Gastroesophageal sphincter (tissue), 4 donors: ENCODE results near the gene ADAMTS14. TPM values are rescaled to one million over a fixed set of nuclear protein-coding genes. Genes with fewer than 3 reads are reported as not detected.

Experiments used
- ATAC-seq: fragments of 150-250 bp; one replicate; pipeline ENCODE4 v1.9.1; 2016; ENCODE audit warnings: mild to moderate bottlenecking, moderate library complexity
- H3K27ac ChIP-seq, 4 donors: fragments of 200-600 bp; sonication (generic) in 3 of 4; 1 replicate in 3 of 4; 2 replicates in 1 of 4; pipeline ENCODE4 v1.5.1; 2016 to 2019
- H3K27me3 ChIP-seq: fragments of 200-600 bp; sonication (generic); one replicate; pipeline ENCODE4 v1.5.1; 2019
- H3K36me3 ChIP-seq, 2 donors: fragments of 200-600 bp; sonication (generic); one replicate each; pipeline ENCODE4 v1.5.1; 2019; ENCODE audit warnings: control low read depth in 1 of 2
- H3K4me1 ChIP-seq, 3 donors: fragments of 200-600 bp; sonication (generic); 1 replicate in 2 of 3; 2 replicates in 1 of 3; pipeline ENCODE4 v1.5.1; 2016 to 2019; ENCODE audit warnings: control low read depth in 2 of 3
- H3K4me3 ChIP-seq, 2 donors: fragments of 200-600 bp; sonication (generic); one replicate each; pipeline ENCODE4 v1.5.1; 2019; ENCODE audit warnings: mild to moderate bottlenecking in 1 of 2, moderate library complexity in 1 of 2
- H3K9me3 ChIP-seq, 3 donors: fragments of 200-600 bp; sonication (generic); one replicate each; pipeline ENCODE4 v1.5.1; 2017 to 2019; ENCODE audit warnings: control low read depth in 2 of 3
- EP300 ChIP-seq: sonication (generic); formaldehyde crosslinking; IDR thresholded peaks from one replicate; pipeline ENCODE4 v1.6.1; 2017; ENCODE audit warnings: antibody characterized with exemption, mild to moderate bottlenecking
- POLR2A ChIP-seq, 2 donors: fragments of 450-650 bp; IDR thresholded peaks; one replicate each; pipeline ENCODE4 v1.6.1; 2017; ENCODE audit warnings: antibody characterized with exemption in 2 of 2, mild to moderate bottlenecking in 2 of 2, moderate library complexity in 1 of 2
- POLR2AphosphoS5 ChIP-seq: sonication (generic); formaldehyde crosslinking; IDR thresholded peaks from one replicate; pipeline ENCODE4 v1.6.1; 2017; ENCODE audit warnings: antibody characterized with exemption
- WGBS, 2 donors: methylation state at CpG; one replicate each; pipeline ENCODE4 v1.1.5; 2018; ENCODE audit warnings: low coverage in 1 of 2; 5-methylcytosine and 5-hydroxymethylcytosine counted together
- total RNA-seq, 4 donors: library from RNA; depleted of rRNA; stranded (reverse); fragments of >200 nt; gene quantifications; one replicate each; pipeline ENCODE4 v1.1.0, GENCODE V29; 2016
- TF ChIP-seq, protein P1 (sequence below), 4 experiments: fragments of 200-600 bp in 2 of 4; fragments of 450-650 bp in 2 of 4; sonication (generic) in 1 of 4; IDR thresholded peaks; one replicate each; pipeline ENCODE4 v1.5.1; 2017 to 2019; ENCODE audit warnings: antibody characterized with exemption in 4 of 4, mild to moderate bottlenecking in 2 of 4, moderate library complexity in 2 of 4

Gene ADAMTS14
- total RNA-seq, 4 donors from 2014 or later = 0.04 to 0.27 TPM; not detected in 2

DNA sequence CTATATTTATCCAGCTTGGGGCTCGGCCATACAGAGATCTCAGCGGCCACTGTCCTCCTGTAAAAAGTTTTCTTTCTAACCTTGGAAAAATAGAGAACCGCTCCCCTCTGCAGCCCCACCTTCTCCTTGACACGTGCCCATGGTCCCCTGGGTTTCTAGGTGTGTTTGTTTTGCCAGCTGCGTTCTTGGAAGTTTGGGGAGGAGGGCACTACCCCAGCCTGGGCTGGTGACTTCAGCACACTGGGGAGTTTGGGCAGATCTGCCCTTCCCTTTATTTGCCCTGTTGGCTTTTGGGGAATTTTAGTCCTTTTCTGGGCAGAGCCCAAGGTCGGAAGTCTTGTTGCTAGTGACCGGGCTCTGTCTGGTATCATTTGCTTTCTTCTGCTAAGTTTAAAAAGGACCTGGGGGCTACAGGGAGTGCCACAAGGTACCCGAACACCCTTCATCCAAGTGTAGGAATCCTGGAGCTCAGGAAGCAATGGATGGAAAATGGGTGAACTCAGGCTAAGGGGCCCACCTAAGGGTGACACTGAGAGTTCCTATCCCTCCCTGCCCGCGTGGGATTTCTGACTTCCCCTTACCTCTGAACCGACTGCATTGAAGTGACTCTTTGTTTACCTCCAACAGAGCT is 1.7 kb downstream of the ADAMTS14 start:
- 63 to 87% methylated on average over 4 to 7 of the region's 11 CpGs for WGBS, 2 donors
- Histone ChIP-seq H3K27me3 (peaks cover 64% of the 10 kb centered on the region), H3K9me3 (no peaks in the 10 kb centered on the region), H3K4me1 (peaks cover 0 to 24% (median 11%) of the 10 kb centered on the region in 3 donors), H3K27ac (no peak overlapping the region), H3K4me3 (no peak overlapping the region), H3K36me3 (no peaks in the 10 kb centered on the region)
- no peak for TF ChIP-seq POLR2A (IDR thresholded peaks at IDR 0.05)
- TF ChIP-seq POLR2AphosphoS5 = no peak
- no peak for TF ChIP-seq EP300
- TF ChIP-seq, protein P1, sequence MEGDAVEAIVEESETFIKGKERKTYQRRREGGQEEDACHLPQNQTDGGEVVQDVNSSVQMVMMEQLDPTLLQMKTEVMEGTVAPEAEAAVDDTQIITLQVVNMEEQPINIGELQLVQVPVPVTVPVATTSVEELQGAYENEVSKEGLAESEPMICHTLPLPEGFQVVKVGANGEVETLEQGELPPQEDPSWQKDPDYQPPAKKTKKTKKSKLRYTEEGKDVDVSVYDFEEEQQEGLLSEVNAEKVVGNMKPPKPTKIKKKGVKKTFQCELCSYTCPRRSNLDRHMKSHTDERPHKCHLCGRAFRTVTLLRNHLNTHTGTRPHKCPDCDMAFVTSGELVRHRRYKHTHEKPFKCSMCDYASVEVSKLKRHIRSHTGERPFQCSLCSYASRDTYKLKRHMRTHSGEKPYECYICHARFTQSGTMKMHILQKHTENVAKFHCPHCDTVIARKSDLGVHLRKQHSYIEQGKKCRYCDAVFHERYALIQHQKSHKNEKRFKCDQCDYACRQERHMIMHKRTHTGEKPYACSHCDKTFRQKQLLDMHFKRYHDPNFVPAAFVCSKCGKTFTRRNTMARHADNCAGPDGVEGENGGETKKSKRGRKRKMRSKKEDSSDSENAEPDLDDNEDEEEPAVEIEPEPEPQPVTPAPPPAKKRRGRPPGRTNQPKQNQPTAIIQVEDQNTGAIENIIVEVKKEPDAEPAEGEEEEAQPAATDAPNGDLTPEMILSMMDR (IDR thresholded peaks at IDR 0.05) = no peak
- ATAC-seq = no peak

DNA sequence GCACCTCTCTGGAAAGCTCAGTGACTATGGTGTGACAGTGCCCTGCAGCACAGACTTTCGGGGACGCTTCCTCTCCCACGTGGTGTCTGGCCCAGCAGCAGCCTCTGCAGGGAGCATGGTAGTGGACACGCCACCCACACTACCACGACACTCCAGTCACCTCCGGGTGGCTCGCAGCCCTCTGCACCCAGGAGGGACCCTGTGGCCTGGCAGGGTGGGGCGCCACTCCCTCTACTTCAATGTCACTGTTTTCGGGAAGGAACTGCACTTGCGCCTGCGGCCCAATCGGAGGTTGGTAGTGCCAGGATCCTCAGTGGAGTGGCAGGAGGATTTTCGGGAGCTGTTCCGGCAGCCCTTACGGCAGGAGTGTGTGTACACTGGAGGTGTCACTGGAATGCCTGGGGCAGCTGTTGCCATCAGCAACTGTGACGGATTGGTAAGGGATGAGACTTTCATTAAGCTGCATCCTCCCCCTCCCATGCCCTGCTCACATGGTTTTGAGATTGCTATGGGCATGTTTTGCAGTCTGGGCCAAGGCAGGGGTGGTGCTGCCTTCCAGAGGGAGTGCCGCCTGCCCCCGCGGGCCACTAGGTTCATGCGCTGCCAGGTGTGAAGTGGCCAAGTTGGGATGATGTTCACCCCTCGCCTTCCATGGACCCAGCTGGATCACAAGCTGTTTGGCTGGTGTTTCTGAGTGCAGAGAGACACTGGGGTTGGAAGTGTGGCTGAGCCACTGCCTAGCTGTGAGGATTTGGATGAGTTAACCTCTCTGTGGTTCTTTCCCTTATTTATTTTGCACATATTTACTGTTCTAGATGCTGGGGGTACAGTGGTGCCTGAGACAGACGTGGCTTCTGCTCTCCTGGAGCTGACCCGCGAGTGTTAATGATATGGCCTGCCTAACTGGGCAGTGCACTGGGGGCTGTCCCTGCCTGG is 2.5 kb downstream of the ADAMTS14 start:
- H3K27me3 ChIP-seq = peaks cover 64% of the 10 kb centered on the region
- ATAC-seq = no peak
- H3K4me3 ChIP-seq = no peak overlapping the region
- H3K9me3 ChIP-seq = no peaks in the 10 kb centered on the region
- H3K36me3 ChIP-seq = no peaks in the 10 kb centered on the region
- 94% methylated on average over 4 of the region's 24 CpGs; no CpG with 5 or more reads in 1 of the 2 donors for WGBS, 2 donors
- H3K27ac ChIP-seq = no peak overlapping the region
- TF ChIP-seq POLR2A (IDR thresholded peaks at IDR 0.05) (no peak), EP300 (no peak), POLR2AphosphoS5 (no peak)
- TF ChIP-seq, protein P1 (IDR thresholded peaks at IDR 0.05) = no peak
- H3K4me1 ChIP-seq = peaks cover 0 to 24% (median 11%) of the 10 kb centered on the region in 3 donors

GRCh38 chr10:70675496-70676161 is 3.3 kb downstream of the ADAMTS14 start:
- ATAC-seq = no peak
- no peaks in the 10 kb centered on the region for H3K9me3 ChIP-seq
- H3K27me3 ChIP-seq = peaks cover 58% of the 10 kb centered on the region
- TF ChIP-seq, protein P1 (IDR thresholded peaks at IDR 0.05) = no peak
- no peak for TF ChIP-seq POLR2AphosphoS5
- no peak for TF ChIP-seq POLR2A (IDR thresholded peaks at IDR 0.05)
- TF ChIP-seq EP300 = no peak
- H3K36me3 ChIP-seq = no peaks in the 10 kb centered on the region
- H3K4me3 ChIP-seq = no peak overlapping the region
- H3K4me1 ChIP-seq = peaks cover 0 to 24% (median 11%) of the 10 kb centered on the region in 3 donors
- 63 to 72% methylated on average over 2 to 10 of the region's 14 CpGs for WGBS, 2 donors
- H3K27ac ChIP-seq = no peak overlapping the region

- Histone ChIP-seq H3K36me3 (no peaks in the 10 kb centered on the region), H3K27ac (no peak overlapping the region), H3K4me1 (peaks cover 0 to 24% (median 11%) of the 10 kb centered on the region in 3 donors), H3K27me3 (peaks cover 57% of the 10 kb centered on the region), H3K4me3 (no peak overlapping the region), H3K9me3 (no peaks in the 10 kb centered on the region)
- TF ChIP-seq POLR2A (IDR thresholded peaks at IDR 0.05) (no peak), POLR2AphosphoS5 (no peak), EP300 (no peak)
- TF ChIP-seq, protein P1 (IDR thresholded peaks at IDR 0.05) = no peak
- 60 to 100% methylated on average over 1 of the region's 6 CpGs for WGBS, 2 donors
- ATAC-seq = no peak
These were observed 4.2 kb downstream of the ADAMTS14 start for GRCh38 chr10:70676511-70676910.
